GM18526 (cell line): Measurements from ENCODE around the gene TBL1X.

Experiments
- POLR2A ChIP-seq: IDR thresholded peaks from 3 replicates; pipeline ENCODE4 v1.6.1; 2011; ENCODE audit not compliant: insufficient read length; ENCODE audit errors: extremely low read depth

TBL1X gene

DNA sequence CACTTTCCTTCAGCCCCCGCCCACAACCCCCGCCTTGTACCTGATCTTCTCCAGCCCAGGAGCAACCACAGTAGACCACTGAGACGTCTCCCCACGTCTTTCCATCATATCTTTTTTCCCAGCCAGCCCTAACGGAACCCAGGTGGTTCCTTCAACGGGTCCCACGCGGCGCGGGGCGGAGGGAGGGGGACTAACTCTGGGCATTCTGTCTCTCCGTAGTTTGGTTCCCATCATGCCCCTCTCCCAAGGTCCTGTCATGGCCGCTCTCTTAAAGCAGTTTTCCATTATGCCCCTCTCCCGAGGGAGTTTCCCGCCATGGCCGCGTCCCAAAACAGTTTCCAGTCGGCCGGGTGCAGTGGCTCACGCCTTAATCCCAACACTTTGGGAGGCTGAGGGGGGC lies 21.5 kb upstream of the TBL1X start:
- TF ChIP-seq POLR2A = no peak

DNA sequence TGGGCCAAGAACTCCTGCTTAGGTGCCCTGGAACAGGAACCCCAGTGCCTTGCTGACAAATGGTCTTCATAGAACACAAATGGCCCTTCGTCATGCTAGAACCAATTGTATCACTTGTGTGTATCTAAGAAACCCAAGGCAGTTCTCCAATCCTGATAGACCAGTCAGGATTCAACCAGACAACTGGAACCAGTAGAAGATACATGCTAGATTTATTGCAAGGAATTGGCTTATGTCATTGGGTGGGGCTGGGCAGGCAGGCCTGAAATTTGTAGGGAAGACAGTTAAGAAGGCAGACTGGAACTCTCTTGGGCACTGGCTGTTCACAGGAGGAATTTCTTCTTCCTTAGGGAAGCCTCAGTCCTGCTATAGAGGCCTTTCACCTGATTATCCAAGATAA lies 17.0 kb upstream of the TBL1X start:
- no peak for TF ChIP-seq POLR2A

DNA sequence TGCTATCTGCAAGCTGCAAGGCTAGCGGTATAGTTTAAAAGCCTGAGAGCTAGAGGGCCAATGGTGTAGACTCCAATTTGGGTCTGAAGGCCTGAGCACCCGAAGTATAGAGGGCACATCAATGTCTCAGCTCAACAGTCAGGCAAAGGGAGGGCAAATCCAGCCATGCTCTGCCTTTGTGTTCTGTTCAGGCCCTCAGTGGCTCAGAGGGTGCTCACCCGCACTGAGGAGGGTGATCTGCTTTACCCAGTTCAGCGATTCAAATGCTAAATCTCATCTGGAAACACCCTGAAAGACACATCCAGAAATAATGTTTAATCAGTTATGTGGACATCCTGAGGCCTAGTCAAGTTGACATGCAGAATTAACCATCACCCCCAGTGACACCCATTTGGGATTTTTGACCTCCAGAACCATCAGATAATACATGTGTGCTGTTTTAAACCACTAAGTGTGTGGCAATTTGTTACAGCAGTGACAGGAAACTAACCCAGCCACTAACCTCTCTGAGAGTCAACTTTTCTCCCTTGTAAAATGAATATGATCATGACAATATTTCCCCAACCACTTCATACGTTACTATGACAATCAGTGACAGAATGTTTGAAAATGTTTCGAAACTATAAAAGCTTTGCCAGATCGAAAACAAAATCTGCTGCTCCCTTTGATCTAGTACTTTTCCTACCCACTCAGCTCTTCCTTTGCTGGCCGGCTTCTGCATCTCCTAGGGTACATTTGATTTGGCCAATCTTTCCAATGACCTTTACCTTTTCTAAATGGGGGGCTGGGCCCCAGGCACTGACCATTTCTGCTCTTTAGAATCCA lies 8.4 kb upstream of the TBL1X start:
- no peak for TF ChIP-seq POLR2A

DNA sequence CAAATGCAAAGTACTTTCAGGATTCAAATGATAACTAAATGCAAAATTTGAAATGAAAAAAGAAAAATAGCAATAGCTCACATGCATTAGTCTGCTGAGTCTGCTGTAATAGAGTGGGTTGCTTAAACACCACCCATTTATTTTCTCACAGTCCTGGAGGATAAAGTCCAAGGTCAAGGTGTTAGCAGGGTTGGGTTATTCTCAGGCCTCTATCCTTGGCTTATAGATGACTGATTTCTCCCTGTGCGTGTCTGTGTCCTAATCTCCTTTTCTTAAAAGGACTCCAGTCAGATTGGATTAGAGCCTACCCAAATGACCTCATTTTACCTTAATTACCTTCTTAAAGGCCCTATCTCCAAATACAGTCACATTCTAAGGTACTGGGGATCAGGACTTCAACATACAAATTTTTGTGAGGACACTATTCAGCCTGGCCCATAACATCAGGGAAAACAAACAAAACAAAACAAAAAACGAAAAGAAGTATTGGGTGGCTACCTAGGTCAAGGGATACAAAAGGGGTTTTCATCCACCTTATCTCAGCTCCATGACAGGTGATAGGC lies 6.3 kb upstream of the TBL1X start:
- no peak for TF ChIP-seq POLR2A

DNA sequence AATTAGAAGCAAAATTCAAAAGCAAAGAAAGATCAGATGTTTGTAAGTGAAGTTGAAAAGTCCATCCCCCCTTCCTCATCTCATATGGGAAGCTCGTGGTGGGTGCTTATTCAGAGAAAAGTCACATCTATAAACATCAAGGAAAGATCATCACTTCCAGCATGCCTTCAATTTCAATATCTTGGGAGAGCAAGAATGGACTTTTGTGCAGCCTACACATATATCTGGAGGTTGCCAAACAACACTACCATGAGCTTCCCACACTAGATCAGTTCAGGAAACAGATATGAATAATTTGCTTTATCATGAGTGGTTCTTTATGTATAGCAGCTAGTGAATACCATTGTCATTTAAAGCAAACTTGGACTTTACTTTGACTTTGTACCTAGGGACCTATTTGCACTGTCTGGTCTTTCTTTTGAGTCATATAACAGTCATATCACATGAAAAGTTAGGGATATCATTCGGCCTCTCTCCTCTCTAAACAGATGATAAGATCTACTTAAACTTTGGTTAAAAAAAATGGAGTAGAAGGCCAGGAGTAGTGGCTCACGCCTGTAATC lies 5.6 kb upstream of the TBL1X start:
- no peak for TF ChIP-seq POLR2A

DNA sequence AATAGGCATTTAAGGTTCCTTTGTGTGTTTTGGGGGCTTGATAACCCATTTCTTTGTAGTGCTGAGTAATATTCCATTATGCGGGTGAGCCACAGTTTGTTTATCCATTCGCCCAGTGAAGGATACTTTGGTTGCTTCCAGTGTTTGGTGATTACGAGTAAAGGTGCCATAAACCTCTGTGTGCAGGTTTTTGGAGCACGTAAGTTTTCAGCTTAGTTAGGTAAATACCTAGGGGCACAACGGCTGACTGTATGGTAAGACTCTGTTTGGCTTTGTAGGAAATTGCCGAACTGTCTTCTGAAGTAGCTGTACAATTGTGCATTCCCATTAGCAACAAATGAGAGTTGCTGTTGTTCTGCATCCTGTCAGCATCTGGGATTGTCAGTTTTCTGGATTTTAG lies 3.8 kb upstream of the TBL1X start:
- no peak for TF ChIP-seq POLR2A

DNA sequence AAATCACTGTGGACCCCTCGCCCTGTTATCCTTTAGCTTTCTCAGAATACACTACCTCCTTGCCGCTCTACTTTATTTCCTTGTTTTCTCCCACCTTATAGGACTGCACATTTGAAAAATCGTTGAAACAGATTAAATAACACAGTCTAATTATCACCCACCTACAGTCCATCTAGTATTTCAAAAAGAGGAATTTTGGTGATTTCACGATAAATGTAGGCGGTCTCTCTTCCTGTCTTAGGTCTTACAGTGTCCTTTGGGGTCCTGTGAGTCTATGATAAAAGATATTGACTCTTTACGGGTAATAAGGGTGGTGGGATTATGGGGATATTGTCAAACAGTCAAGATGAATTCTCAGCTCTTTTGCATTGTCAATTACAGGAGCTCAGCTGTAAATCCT lies 2.4 kb upstream of the TBL1X start:
- TF ChIP-seq POLR2A = no peak

DNA sequence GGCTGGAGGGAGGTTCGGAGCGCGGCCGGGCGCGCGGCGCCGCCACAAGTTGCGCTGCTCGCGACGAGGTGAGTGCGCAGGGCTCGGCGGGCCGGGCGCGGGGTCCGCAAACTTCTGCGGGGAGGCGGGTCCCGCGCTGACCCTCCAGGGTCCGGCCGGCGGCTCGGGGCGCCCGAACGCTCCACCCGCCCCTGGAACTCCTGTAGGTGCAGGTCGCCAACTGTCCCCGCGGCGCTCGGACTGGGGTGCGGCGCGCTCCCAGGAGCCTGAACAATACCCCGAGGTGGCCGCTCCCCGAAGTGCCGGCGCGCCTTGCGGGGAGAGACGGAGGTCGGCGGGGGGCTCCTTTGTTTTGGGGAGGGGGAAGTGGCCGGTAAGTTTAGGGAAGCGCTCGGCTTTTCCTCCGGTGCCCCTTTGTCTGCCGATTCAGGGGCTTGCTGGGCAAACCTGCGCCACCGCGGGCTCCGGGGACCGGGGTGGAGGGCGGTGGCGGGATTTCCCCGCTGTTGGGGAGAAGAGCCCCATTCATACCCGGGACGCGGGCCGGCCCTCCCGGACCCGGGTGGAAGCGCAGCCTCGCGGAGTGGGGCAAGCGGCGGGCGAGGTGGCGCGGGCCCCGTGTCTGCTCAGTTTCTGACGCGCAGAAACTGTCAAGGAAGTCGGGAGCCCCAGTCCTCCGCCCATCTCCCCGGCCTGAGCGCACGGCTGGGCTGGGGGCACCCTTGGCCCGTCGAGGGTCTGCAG lies 694 bp downstream of the TBL1X start:
- no peak for TF ChIP-seq POLR2A

DNA sequence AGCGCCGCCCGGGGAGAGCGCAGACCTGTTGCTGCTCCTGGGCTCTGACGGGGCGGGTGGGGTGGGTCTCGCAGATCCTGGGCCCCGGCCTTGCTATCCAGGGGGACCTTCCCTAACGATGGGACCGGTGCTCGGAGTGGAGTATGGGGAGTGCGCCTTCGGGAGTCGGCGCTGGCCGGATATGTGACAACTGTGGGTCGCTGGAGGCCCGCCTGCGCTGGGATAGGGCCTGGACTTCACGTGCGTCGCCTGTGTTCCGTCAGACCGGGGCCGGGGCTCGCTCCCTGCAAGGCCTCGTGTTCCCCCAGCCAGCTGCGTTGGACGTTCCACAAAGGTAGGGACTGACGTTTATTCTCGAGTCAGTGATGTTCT lies 1.3 kb downstream of the TBL1X start:
- no peak for TF ChIP-seq POLR2A

DNA sequence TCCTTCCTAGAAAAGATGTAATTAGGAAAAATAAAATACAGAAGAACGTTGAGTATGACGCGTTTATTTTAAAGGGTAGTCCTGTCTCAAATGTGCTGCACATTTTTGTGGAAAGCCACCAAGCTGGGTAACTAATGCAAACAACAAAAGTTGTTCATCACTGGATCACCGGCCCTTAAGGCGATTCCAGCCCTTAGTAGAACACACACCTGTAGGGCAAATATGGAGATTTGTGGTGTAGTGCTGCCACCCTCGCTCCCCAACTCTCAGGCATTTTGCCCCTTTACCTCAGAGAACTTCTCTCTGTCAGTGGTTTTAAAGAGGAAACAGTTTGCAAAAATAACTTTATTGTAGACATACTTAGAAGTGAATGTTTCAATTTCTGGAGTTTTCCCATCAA lies 1.9 kb downstream of the TBL1X start:
- TF ChIP-seq POLR2A = no peak

DNA sequence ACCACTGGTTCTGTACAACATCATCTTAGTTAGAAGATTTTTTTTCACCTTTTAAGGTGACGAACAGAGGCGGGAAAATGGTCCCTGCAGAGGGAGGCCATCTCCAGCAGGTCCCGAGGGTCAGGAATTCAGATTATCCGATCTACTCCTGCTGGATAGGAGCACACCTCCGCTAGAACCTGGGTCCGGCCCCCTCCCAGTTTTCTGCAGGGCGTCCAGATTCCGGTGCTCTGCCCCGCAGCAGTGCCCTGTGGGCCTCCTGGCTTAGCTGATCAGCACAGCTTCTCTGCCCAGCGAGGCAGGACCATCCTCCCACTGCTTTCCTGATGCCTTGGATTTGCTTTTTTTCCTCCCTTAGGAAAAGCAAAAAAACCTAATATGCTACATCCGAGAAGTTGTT lies 2.3 kb downstream of the TBL1X start:
- TF ChIP-seq POLR2A = no peak

DNA sequence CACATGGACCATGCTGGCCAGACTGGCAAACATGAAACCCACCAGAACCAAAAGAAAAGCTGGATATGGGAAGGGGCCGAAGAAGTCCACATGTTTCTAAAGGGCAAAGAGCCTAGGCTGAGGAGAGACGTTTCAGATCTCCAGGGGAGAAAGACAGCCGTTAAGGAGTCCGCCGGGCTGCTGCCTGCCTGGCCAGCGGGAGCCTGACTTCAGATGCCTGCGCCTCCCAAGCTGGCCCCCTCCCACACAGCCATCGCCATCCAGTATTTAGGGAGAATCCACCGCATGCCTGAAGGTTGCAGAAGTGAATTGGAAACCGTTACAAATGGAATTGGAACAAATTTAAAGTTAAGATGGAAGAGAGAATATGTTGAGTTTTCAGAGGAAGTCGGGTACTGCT lies 2.9 kb downstream of the TBL1X start:
- TF ChIP-seq POLR2A = no peak

DNA sequence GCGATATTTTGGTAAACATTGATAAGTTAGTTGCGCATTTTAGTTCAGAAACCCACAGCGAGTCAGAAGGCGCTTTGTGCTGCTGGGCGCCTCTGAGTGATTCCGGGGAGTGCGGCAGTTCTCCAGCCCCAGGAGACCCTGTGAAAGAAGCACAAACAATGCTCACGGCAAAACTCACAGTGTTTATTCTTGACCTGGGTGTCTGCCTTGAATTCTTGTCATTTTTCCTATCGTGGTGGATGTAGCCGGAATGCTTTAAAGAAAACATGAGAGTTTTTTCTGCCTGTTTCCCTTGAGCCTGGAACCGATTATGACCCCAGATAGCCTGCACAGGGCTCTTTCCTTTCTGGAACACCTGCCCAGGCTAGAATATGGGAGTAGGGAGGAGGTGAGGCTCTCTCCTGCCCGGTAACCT lies 6.7 kb downstream of the TBL1X start:
- no peak for TF ChIP-seq POLR2A

DNA sequence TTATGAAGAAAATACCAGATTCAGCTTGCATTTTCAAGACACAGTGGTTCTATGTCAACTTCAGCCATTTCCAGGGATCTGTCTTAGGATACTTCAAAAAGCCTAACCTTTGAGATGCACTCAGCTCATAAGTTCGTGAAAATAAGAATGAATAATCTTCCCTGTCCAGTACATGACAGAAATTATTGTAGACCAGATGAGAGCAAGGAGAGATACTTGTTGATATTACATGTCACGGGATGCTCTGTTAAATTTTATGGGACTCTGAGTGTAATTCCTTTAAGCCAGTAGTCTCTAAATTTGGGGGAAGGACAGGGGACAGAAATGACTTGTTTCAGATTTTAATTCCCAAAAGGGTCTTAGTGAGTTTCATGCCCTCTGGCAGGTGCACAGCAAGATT lies 8.8 kb downstream of the TBL1X start:
- no peak for TF ChIP-seq POLR2A

DNA sequence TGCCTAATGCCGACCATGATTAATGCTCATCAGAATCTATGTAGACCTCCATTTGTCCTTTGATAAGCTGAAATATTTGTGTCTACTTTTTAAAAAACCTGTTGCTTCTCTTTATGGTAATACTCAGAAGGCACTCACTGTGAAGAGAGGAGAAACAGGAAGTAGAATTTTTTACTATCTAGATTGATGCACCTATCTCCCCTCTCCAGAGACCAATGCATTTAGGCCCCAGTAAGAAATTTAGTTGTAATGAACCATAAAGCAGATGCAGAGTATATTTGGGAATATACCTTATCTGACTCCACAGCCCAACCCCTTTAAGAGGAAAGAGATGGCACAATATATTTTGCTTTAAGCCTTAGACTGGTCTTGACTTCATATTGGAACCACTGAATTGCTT lies 11.1 kb downstream of the TBL1X start:
- TF ChIP-seq POLR2A = no peak
